ENCODE data around the gene MINDY4.

Gene MINDY4

DNA sequence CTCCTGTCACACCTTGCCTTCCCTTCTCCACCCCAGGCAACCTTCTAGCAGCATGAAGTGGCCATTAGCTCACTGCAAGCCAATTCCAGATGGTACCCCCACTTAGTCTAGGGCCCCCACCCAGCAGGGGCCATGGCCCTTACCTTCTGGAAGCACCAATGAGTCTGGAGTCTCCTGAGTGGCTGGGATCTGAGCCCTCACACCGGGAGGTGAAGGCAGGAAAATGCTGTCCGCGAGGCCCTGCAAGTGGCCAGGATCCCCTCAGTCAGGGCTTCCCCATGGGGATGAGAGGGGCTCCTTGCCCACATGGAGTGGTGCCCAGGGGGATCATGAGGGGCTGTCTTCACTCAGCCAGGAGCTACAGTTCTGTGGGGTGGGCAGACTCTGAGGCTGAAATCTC is 145.0 kb downstream of the MINDY4 start:
- Histone ChIP-seq H3K36me3 (ENCODE audit: control insufficient read depth, insufficient read depth, low read length) (no peaks in the 10 kb centered on the region), H3K27ac (ENCODE audit: low read depth, low read length) (no peak overlapping the region), H3K4ac (ENCODE audit: low read depth, low read length) (no peak overlapping the region), H3K23ac (ENCODE audit: low read length) (no peak overlapping the region), H3K79me2 (ENCODE audit: control insufficient read depth, insufficient read depth, low read length) (no peaks in the 10 kb centered on the region), H3K4me3 (ENCODE audit: low read length) (no peak overlapping the region), H2BK5ac (ENCODE audit: low read length) (no peak overlapping the region), H3K9ac (ENCODE audit: low read length) (no peak overlapping the region), H3K79me1 (ENCODE audit: low read length) (no peaks in the 10 kb centered on the region), H2BK15ac (replicated peaks; ENCODE audit: low read depth) (no peak overlapping the region), H2AK5ac (ENCODE audit: low read length) (peak overlapping the region; percentile 18), H3K18ac (ENCODE audit: low read length) (no peak overlapping the region), H3K4me2 (ENCODE audit: low read length) (no peak overlapping the region), H3K4me1 (ENCODE audit: control insufficient read depth, low read depth, low read length) (no peaks in the 10 kb centered on the region), H4K5ac (ENCODE audit: low read length) (no peak overlapping the region), H3K27me3 (ENCODE audit: insufficient read depth, low read length, poor library complexity) (no peaks in the 10 kb centered on the region), H4K8ac (ENCODE audit: low read depth, low read length) (no peak overlapping the region), H3K56ac (ENCODE audit: low read length) (no peak overlapping the region), H2BK120ac (ENCODE audit: low read depth, low read length) (no peak overlapping the region)
- DNase-seq = no peak
- no CpG with 5 or more reads among the region's 3 CpGs for WGBS (ENCODE audit: extremely low coverage, insufficient coverage, low lambda C conversion rate)

DNA sequence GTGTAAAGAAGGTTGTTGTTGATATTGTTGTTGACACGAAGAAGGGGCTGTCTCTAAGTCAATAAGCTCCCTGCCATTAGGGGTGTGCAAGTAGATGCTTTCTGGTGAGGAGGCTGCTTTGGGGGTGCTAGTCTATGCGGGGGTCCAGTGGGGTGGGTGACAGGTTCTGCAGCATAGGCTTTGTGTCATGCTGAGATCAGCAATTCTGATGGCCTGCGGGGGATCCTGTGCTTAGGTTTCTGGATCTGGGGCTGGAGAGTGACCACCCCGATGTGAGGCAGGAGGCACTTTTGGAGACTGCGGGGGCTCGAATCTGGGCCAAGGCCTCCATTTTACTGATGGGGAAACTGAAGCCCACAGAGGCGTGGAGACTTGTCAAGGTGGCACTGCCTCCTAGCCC is 145.6 kb downstream of the MINDY4 start:
- H3K18ac ChIP-seq (ENCODE audit: low read length) = no peak overlapping the region
- H3K9ac ChIP-seq (ENCODE audit: low read length) = no peak overlapping the region
- H3K27me3 ChIP-seq (ENCODE audit: insufficient read depth, low read length, poor library complexity) = no peaks in the 10 kb centered on the region
- H3K27ac ChIP-seq (ENCODE audit: low read depth, low read length) = no peak overlapping the region
- H4K8ac ChIP-seq (ENCODE audit: low read depth, low read length) = no peak overlapping the region
- no peaks in the 10 kb centered on the region for H3K36me3 ChIP-seq (ENCODE audit: control insufficient read depth, insufficient read depth, low read length)
- no peak overlapping the region for H2BK15ac ChIP-seq (replicated peaks; ENCODE audit: low read depth)
- no peaks in the 10 kb centered on the region for H3K79me2 ChIP-seq (ENCODE audit: control insufficient read depth, insufficient read depth, low read length)
- no peaks in the 10 kb centered on the region for H3K4me1 ChIP-seq (ENCODE audit: control insufficient read depth, low read depth, low read length)
- no peak overlapping the region for H3K4me3 ChIP-seq (ENCODE audit: low read length)
- no peak overlapping the region for H2BK5ac ChIP-seq (ENCODE audit: low read length)
- no peak overlapping the region for H3K23ac ChIP-seq (ENCODE audit: low read length)
- H2AK5ac ChIP-seq (ENCODE audit: low read length) = no peak overlapping the region
- DNase-seq = no peak
- WGBS (ENCODE audit: extremely low coverage, insufficient coverage, low lambda C conversion rate) = no CpG with 5 or more reads among the region's 7 CpGs
- H3K4me2 ChIP-seq (ENCODE audit: low read length) = no peak overlapping the region
- no peak overlapping the region for H3K56ac ChIP-seq (ENCODE audit: low read length)
- H3K79me1 ChIP-seq (ENCODE audit: low read length) = no peaks in the 10 kb centered on the region
- H3K4ac ChIP-seq (ENCODE audit: low read depth, low read length) = no peak overlapping the region
- H4K5ac ChIP-seq (ENCODE audit: low read length) = no peak overlapping the region
- H2BK120ac ChIP-seq (ENCODE audit: low read depth, low read length) = no peak overlapping the region

DNA sequence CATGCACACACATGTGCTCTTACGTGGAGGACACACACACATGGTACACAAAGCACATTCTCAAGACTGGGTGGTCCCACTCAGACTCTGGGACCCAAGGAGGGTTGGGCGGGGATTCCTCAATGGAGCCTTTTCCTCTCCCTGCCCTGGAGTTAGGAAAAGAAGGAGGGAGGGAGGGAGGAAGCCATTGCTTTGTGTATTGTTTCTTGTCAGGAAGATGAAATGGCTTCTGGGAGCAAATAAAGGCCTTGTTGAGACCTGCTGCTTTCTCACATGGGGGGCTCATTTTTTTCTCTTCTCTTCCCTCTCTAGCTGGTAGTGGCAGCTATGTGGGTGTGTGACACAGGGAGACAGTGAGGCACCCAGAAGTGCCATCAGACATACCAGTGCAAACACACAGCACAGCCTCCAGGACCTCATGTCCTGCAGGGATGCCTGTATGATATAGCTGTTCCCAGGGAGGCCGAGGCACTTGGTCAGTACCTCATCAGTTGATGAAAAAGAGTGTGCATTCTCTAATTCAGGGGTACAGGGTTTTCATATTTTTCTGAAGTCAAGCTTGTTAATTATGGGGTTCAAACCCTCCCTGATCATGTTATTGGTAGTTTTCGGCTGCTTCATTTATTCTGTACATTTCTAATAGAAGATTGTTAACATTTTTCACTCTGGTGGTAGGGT is 146.1 kb downstream of the MINDY4 start:
- no peak overlapping the region for H2BK5ac ChIP-seq (ENCODE audit: low read length)
- no peaks in the 10 kb centered on the region for H3K79me1 ChIP-seq (ENCODE audit: low read length)
- H4K8ac ChIP-seq (ENCODE audit: low read depth, low read length) = no peak overlapping the region
- no peak overlapping the region for H3K4me3 ChIP-seq (ENCODE audit: low read length)
- no peaks in the 10 kb centered on the region for H3K79me2 ChIP-seq (ENCODE audit: control insufficient read depth, insufficient read depth, low read length)
- H3K27me3 ChIP-seq (ENCODE audit: insufficient read depth, low read length, poor library complexity) = no peaks in the 10 kb centered on the region
- no peak overlapping the region for H2BK15ac ChIP-seq (replicated peaks; ENCODE audit: low read depth)
- H4K5ac ChIP-seq (ENCODE audit: low read length) = no peak overlapping the region
- H3K56ac ChIP-seq (ENCODE audit: low read length) = no peak overlapping the region
- WGBS (ENCODE audit: extremely low coverage, insufficient coverage, low lambda C conversion rate) = no CpG with 5 or more reads among the region's 4 CpGs
- H3K9ac ChIP-seq (ENCODE audit: low read length) = no peak overlapping the region
- no peak overlapping the region for H3K23ac ChIP-seq (ENCODE audit: low read length)
- no peak overlapping the region for H2BK120ac ChIP-seq (ENCODE audit: low read depth, low read length)
- H3K4me1 ChIP-seq (ENCODE audit: control insufficient read depth, low read depth, low read length) = no peaks in the 10 kb centered on the region
- no peak overlapping the region for H3K18ac ChIP-seq (ENCODE audit: low read length)
- H2AK5ac ChIP-seq (ENCODE audit: low read length) = no peak overlapping the region
- no peak for DNase-seq
- H3K27ac ChIP-seq (ENCODE audit: low read depth, low read length) = no peak overlapping the region
- H3K36me3 ChIP-seq (ENCODE audit: control insufficient read depth, insufficient read depth, low read length) = no peaks in the 10 kb centered on the region
- no peak overlapping the region for H3K4me2 ChIP-seq (ENCODE audit: low read length)
- no peak overlapping the region for H3K4ac ChIP-seq (ENCODE audit: low read depth, low read length)

DNA sequence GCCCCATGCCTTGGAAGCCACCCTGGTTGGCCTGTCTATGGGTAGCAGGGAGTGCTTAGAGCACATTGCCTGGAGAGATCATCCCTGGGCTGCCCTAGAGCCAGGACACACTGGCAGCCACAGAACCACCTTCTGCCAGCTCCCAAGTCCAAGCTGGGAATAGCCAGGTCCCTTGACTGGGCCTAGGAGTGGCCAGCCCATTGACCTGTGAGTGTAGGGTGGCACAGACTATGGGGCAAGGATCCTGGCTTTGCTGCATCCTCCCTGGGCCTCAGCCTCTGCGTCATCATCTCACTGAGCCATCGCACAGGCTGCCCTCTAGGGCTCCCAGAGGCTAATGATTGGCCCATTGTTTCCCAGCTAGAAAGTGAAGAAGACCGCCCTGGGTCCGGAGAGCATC is 147.5 kb downstream of the MINDY4 start:
- H3K27me3 ChIP-seq (ENCODE audit: insufficient read depth, low read length, poor library complexity) = no peaks in the 10 kb centered on the region
- no peaks in the 10 kb centered on the region for H3K4me1 ChIP-seq (ENCODE audit: control insufficient read depth, low read depth, low read length)
- no peak overlapping the region for H3K27ac ChIP-seq (ENCODE audit: low read depth, low read length)
- H3K79me1 ChIP-seq (ENCODE audit: low read length) = no peaks in the 10 kb centered on the region
- no peak overlapping the region for H3K9ac ChIP-seq (ENCODE audit: low read length)
- no peak overlapping the region for H2AK5ac ChIP-seq (ENCODE audit: low read length)
- H3K4me2 ChIP-seq (ENCODE audit: low read length) = no peak overlapping the region
- DNase-seq = no peak
- no peaks in the 10 kb centered on the region for H3K79me2 ChIP-seq (ENCODE audit: control insufficient read depth, insufficient read depth, low read length)
- H2BK120ac ChIP-seq (ENCODE audit: low read depth, low read length) = no peak overlapping the region
- H3K23ac ChIP-seq (ENCODE audit: low read length) = no peak overlapping the region
- H2BK15ac ChIP-seq (replicated peaks; ENCODE audit: low read depth) = no peak overlapping the region
- no peak overlapping the region for H4K5ac ChIP-seq (ENCODE audit: low read length)
- no CpG with 5 or more reads among the region's 4 CpGs for WGBS (ENCODE audit: extremely low coverage, insufficient coverage, low lambda C conversion rate)
- no peak overlapping the region for H4K8ac ChIP-seq (ENCODE audit: low read depth, low read length)
- no peak overlapping the region for H3K4me3 ChIP-seq (ENCODE audit: low read length)
- H3K18ac ChIP-seq (ENCODE audit: low read length) = no peak overlapping the region
- H2BK5ac ChIP-seq (ENCODE audit: low read length) = no peak overlapping the region
- H3K56ac ChIP-seq (ENCODE audit: low read length) = no peak overlapping the region
- H3K4ac ChIP-seq (ENCODE audit: low read depth, low read length) = no peak overlapping the region
- H3K36me3 ChIP-seq (ENCODE audit: control insufficient read depth, insufficient read depth, low read length) = no peaks in the 10 kb centered on the region

DNA sequence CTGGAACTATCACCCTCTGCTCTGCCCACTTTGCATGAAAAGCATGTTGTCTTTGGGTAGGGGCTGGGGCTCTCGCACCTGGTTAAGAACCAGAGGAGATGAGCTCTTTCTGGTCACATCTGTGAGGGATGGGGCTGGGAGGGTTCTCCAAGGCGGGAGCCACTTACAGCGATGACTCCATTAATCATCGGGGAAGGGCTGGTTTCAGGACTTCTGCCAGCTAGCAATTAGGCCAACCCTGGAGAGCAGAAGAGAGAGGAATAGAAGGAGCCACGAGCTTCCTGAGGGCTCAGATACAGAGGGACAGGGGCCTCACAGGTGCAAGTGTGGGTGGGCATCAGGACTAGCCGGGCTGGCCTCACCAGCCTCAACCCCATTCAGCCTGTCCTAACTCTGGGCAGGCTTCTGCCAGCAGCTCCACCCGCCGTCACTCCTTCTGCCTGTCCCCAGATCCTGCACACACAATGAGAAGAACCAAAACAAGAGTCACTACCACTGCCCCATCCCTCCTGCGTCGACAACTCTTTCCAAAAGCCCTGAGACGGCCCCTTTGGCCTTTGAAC is 148.9 kb downstream of the MINDY4 start:
- Histone ChIP-seq H3K9ac (ENCODE audit: low read length) (no peak overlapping the region), H3K56ac (ENCODE audit: low read length) (no peak overlapping the region), H2BK120ac (ENCODE audit: low read depth, low read length) (no peak overlapping the region), H4K5ac (ENCODE audit: low read length) (no peak overlapping the region), H3K27me3 (ENCODE audit: insufficient read depth, low read length, poor library complexity) (no peaks in the 10 kb centered on the region), H3K23ac (ENCODE audit: low read length) (no peak overlapping the region), H3K4me1 (ENCODE audit: control insufficient read depth, low read depth, low read length) (no peaks in the 10 kb centered on the region), H2BK15ac (replicated peaks; ENCODE audit: low read depth) (no peak overlapping the region), H3K27ac (ENCODE audit: low read depth, low read length) (no peak overlapping the region), H3K4me3 (ENCODE audit: low read length) (no peak overlapping the region), H3K4ac (ENCODE audit: low read depth, low read length) (no peak overlapping the region), H2AK5ac (ENCODE audit: low read length) (no peak overlapping the region), H3K4me2 (ENCODE audit: low read length) (no peak overlapping the region), H2BK5ac (ENCODE audit: low read length) (no peak overlapping the region), H3K79me1 (ENCODE audit: low read length) (no peaks in the 10 kb centered on the region), H3K36me3 (ENCODE audit: control insufficient read depth, insufficient read depth, low read length) (no peaks in the 10 kb centered on the region), H3K79me2 (ENCODE audit: control insufficient read depth, insufficient read depth, low read length) (no peaks in the 10 kb centered on the region), H3K18ac (ENCODE audit: low read length) (no peak overlapping the region), H4K8ac (ENCODE audit: low read depth, low read length) (no peak overlapping the region)
- DNase-seq = no peak
- no CpG with 5 or more reads among the region's 11 CpGs for whole genome bisulfite sequencing (ENCODE audit: extremely low coverage, insufficient coverage, low lambda C conversion rate)

Data from mesendoderm (in vitro differentiated cells).